ENCODE data around the gene ZSCAN21. TPM values are rescaled to one million over a fixed set of nuclear protein-coding genes. Genes with fewer than 3 reads are reported as not detected.

ZSCAN21 gene
- total and polyA plus RNA-seq, 2 of the 4 experiments (the other 2 are of a cell fraction): 11.5 to 13.3 TPM

DNA sequence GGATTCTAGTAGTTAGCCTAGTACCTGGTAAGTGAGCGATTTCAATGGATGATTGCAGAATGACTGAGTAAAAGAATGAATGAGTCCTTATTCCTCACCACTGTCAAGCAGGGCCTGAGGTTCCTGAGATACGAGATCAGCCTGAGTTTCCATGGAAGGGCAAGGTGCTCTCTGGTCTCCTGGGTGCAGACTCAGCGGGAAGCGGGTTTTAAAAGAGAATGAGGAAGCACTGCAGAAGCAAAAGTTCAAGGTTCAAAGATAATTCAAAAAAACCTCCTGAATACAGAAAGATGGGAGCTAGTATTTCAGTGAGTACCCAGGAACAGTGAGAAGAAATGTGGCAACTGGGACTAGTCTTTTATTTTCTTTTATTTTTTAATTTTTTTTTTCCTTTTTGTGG, 27.6 kb downstream of the ZSCAN21 start:
- intact Hi-C loops (cut with micrococcal nuclease): no loop called here
- Histone ChIP-seq H3K79me1 (ENCODE audit: low read depth in 1 of 2, low read length in 2 of 2) (peaks cover 17 to 57% of the 10 kb centered on the region in 2 experiments), H3K56ac (ENCODE audit: extremely low read depth, insufficient read depth, low read length) (no peak overlapping the region), H3K9me3 (ENCODE audit: control insufficient read depth, insufficient read depth, low read length) (peaks cover 38% of the 10 kb centered on the region), H2BK5ac (ENCODE audit: low read depth, low read length, poor library complexity, severe bottlenecking) (no peak overlapping the region), H3K4ac (ENCODE audit: low read depth, low read length) (no peak overlapping the region), H3K36me3 (ENCODE audit: control insufficient read depth, insufficient read depth, low read length) (peaks cover 67% of the 10 kb centered on the region), H2AK5ac (ENCODE audit: low read depth, low read length) (no peak overlapping the region), H4K20me1 (ENCODE audit: insufficient read depth, low read length) (peaks cover 21% of the 10 kb centered on the region), H4K8ac (ENCODE audit: low read depth in 2 of 2, low read length in 2 of 2) (no peak overlapping the region), H3K4me1 (ENCODE audit: control insufficient read depth, insufficient read depth, low read length) (peaks cover 3% of the 10 kb centered on the region; the same call in 1 of the 2 replicates), H2BK120ac (ENCODE audit: low read depth, low read length) (no peak overlapping the region), H4K91ac (ENCODE audit: insufficient read depth, low read depth, low read length) (no peak overlapping the region), H2BK20ac (ENCODE audit: low read depth, low read length) (no peak overlapping the region), H4K5ac (ENCODE audit: low read depth, low read length) (no peak overlapping the region), H2AK9ac (replicated peaks; ENCODE audit: low read depth, low read length, poor library complexity) (no peak overlapping the region), H3K4me3 (ENCODE audit: insufficient read depth, low read depth, low read length) (no peak overlapping the region), H3K23ac (ENCODE audit: low read depth, low read length) (no peak overlapping the region), H3K9ac (ENCODE audit: low read depth, low read length) (no peak overlapping the region), H3K18ac (ENCODE audit: low read depth, low read length) (no peak overlapping the region), H2BK15ac (ENCODE audit: low read depth, low read length) (no peak overlapping the region), H3K4me2 (ENCODE audit: low read depth, low read length) (no peak overlapping the region), H3K27ac (ENCODE audit: insufficient read depth, low read length) (no peak overlapping the region), H3K9me1 (ENCODE audit: insufficient read depth, low read length) (peaks cover 5% of the 10 kb centered on the region), H3K27me3 (ENCODE audit: control insufficient read depth, insufficient read depth, low read length) (no peaks in the 10 kb centered on the region), H3K14ac (replicated peaks; ENCODE audit: low read depth, low read length) (no peak overlapping the region), H2AFZ (replicated peaks; ENCODE audit: low read length, poor library complexity) (no peak overlapping the region)
- WGBS, 2 experiments (ENCODE audit: extremely low coverage in 2 of 2, insufficient read length in 1 of 2): no CpG with 5 or more reads among the region's 4 CpGs
- DNase-seq: no peak
- ChIA-PET POLR2A (ENCODE audit: unreplicated experiment) (no interaction called here), CTCF (no interaction called here)
- no TSS peak for BruUV-seq (replicated peaks)
- no peak for ATAC-seq (ENCODE audit: low read depth)
- in situ Hi-C loops (cut with MboI; ENCODE audit: low sequenced_read_pairs): no loop called here
- dilution Hi-C loops (cut with HindIII; ENCODE audit: low sequenced_read_pairs, unreplicated experiment): no loop called here
- TF ChIP-seq SMC3 (IDR thresholded peaks at IDR 0.05; ENCODE audit: low read depth, low read length) (no peak), POLR2A (IDR thresholded peaks at IDR 0.05; ENCODE audit: low read depth, low read length) (no peak), MAFK (IDR thresholded peaks at IDR 0.05; ENCODE audit: low read depth, low read length) (no peak), CEBPB (IDR thresholded peaks at IDR 0.05; ENCODE audit: low read depth, low read length) (no peak), RCOR1 (IDR thresholded peaks at IDR 0.05; ENCODE audit: insufficient replicate concordance, low read length) (no peak), BHLHE40 (IDR thresholded peaks at IDR 0.05; ENCODE audit: low read depth, low read length) (no peak), MXI1 (IDR thresholded peaks at IDR 0.05; ENCODE audit: borderline replicate concordance, low read depth, low read length) (no peak), FOS (IDR thresholded peaks at IDR 0.05; ENCODE audit: low read depth, low read length) (no peak), ELK1 (IDR thresholded peaks at IDR 0.05; ENCODE audit: borderline replicate concordance, low read depth, low read length) (no peak), RAD21 (IDR thresholded peaks at IDR 0.05; ENCODE audit: low read length) (no peak), NFE2L2 (IDR thresholded peaks at IDR 0.05; ENCODE audit: low read depth, low read length) (no peak), RFX5 (IDR thresholded peaks at IDR 0.05; ENCODE audit: low read depth, low read length) (no peak), MAZ (IDR thresholded peaks at IDR 0.05; ENCODE audit: borderline replicate concordance, low read depth, low read length) (no peak), CHD1 (IDR thresholded peaks at IDR 0.05; ENCODE audit: low read depth, low read length) (no peak)
- TF ChIP-seq, protein P1, sequence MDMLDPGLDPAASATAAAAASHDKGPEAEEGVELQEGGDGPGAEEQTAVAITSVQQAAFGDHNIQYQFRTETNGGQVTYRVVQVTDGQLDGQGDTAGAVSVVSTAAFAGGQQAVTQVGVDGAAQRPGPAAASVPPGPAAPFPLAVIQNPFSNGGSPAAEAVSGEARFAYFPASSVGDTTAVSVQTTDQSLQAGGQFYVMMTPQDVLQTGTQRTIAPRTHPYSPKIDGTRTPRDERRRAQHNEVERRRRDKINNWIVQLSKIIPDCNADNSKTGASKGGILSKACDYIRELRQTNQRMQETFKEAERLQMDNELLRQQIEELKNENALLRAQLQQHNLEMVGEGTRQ (IDR thresholded peaks at IDR 0.05; ENCODE audit: low read depth, low read length): no peak
- TF ChIP-seq, protein P2, sequence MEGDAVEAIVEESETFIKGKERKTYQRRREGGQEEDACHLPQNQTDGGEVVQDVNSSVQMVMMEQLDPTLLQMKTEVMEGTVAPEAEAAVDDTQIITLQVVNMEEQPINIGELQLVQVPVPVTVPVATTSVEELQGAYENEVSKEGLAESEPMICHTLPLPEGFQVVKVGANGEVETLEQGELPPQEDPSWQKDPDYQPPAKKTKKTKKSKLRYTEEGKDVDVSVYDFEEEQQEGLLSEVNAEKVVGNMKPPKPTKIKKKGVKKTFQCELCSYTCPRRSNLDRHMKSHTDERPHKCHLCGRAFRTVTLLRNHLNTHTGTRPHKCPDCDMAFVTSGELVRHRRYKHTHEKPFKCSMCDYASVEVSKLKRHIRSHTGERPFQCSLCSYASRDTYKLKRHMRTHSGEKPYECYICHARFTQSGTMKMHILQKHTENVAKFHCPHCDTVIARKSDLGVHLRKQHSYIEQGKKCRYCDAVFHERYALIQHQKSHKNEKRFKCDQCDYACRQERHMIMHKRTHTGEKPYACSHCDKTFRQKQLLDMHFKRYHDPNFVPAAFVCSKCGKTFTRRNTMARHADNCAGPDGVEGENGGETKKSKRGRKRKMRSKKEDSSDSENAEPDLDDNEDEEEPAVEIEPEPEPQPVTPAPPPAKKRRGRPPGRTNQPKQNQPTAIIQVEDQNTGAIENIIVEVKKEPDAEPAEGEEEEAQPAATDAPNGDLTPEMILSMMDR (conservative IDR thresholded peaks at IDR 0.05; ENCODE audit: low read depth, low read length): no peak

All from IMR-90 (cell line).